Measurements from ENCODE around the gene C16orf89.

The C16orf89 gene

DNA sequence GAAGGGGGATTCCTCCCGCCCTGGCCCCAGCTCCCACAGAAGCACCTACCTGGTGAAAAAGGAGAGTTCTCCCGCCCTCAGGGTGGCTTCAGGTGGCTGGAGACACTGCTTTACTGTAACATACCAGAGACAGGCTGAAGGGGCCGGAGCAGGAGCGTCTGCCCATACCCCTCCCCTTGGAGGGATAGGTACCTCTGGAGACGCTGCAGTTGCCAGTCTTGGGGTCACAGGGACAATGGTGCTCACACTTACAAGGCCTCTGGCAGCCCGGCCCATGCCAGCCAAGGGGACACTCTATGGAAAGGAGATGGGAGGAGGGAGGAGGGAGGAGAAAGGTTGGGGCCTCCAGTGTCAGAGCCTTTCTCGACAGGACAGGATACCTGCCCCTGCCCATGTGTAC lies 38.7 kb downstream of the C16orf89 start:
- H3K27ac ChIP-seq = no peak overlapping the region
- POLR2A ChIA-PET (ENCODE audit: low non-redundant PET) = no interaction called here
- TF ChIP-seq, protein P1, sequence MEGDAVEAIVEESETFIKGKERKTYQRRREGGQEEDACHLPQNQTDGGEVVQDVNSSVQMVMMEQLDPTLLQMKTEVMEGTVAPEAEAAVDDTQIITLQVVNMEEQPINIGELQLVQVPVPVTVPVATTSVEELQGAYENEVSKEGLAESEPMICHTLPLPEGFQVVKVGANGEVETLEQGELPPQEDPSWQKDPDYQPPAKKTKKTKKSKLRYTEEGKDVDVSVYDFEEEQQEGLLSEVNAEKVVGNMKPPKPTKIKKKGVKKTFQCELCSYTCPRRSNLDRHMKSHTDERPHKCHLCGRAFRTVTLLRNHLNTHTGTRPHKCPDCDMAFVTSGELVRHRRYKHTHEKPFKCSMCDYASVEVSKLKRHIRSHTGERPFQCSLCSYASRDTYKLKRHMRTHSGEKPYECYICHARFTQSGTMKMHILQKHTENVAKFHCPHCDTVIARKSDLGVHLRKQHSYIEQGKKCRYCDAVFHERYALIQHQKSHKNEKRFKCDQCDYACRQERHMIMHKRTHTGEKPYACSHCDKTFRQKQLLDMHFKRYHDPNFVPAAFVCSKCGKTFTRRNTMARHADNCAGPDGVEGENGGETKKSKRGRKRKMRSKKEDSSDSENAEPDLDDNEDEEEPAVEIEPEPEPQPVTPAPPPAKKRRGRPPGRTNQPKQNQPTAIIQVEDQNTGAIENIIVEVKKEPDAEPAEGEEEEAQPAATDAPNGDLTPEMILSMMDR (conservative IDR thresholded peaks at IDR 0.05; ENCODE audit: low read depth) = no peak
- no peak for DNase-seq (ENCODE audit: low spot score)
- CTCF ChIA-PET = no interaction called here

DNA sequence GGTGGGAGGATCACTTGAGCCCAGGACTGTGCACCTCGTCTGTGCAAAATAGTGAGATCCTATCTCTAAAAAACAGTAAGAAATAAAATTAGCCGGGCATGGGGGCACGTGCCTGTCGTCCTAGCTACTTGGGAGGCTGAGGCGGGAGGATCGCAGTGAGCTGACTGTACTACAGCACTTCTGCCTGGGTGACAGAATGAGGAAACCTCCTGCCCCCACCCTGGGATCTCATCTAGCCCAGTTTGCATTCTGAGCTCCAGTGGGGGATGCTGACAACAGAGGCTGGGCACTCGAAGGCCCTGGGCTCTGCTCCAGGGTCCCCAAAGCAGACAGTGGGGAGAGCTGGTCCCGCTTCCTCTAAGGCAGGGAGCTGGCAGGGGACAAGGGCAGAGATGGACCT lies 39.1 kb downstream of the C16orf89 start:
- POLR2A ChIA-PET (ENCODE audit: low non-redundant PET) = no interaction called here
- CTCF ChIA-PET = no interaction called here
- H3K27ac ChIP-seq = no peak overlapping the region

DNA sequence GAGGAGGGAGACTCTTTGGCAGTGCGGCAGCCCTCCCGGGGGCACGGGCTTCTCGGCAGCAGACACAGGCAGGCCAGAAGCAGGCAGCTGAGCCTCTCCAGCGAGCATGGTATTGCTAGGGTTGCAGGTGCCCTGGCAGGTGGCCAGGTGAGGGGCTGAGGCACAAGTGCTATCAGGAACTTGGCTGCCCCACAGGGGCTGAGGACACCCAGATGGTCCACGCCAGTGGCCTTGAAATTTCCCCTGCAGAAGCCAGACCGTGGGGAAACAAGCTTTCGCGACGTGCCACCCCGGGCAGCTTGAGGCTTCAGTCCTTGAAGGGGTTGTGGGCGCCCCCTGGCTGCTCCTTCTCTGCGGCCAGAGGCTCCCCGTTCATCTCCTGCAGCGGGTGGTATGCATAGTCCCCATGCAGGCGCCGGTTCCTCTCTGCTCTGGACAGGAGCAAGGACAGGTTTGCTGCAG lies 40.6 kb downstream of the C16orf89 start:
- TF ChIP-seq, protein P1 (conservative IDR thresholded peaks at IDR 0.05; ENCODE audit: low read depth) = no peak
- ChIA-PET CTCF (interaction anchor here (0.6 to 1.6 kb wide), 4 partner anchors 9 to 144 kb away, joined by 3 to 6 read pairs (median 4); partner anchors contain the start of gene NAGPA), POLR2A (ENCODE audit: low non-redundant PET) (no interaction called here)
- DNase-seq (ENCODE audit: low spot score) = no peak
- H3K27ac ChIP-seq = no peak overlapping the region

More for the DNA sequence above, 39.1 kb downstream of the C16orf89 start:
- TF ChIP-seq, protein P1 (conservative IDR thresholded peaks at IDR 0.05; ENCODE audit: low read depth) = no peak
- DNase-seq (ENCODE audit: low spot score) = no peak

DNA sequence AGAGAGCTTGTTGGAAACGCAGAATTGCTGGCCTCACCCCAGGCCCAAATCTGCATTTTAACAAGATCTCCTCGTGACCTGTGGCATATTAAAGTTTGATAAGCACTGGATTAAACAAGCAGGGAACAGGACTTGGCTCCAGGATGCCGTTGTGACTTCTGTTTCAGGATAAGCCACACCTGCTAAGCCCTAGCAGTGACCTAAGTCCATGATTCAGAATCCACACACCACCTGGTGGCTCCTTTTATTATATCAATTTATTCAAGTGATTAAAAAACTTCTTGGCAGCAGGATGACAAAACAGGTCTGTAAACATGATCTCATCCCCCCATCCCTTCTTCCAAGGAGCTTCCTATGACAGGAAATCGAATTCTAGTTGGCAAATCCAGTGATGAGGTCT lies 41.1 kb downstream of the C16orf89 start:
- TF ChIP-seq, protein P1 (conservative IDR thresholded peaks at IDR 0.05; ENCODE audit: low read depth) = peak; percentile 15; the same call in 1 of the 2 replicates
- peak; percentile 64 for DNase-seq (ENCODE audit: low spot score)
- H3K27ac ChIP-seq = no peak overlapping the region
- POLR2A ChIA-PET (ENCODE audit: low non-redundant PET) = no interaction called here
- CTCF ChIA-PET = interaction anchor here (0.6 to 1.6 kb wide), 5 partner anchors 9 to 386 kb away, joined by 3 to 6 read pairs (median 4); partner anchors contain the start of gene NAGPA

DNA sequence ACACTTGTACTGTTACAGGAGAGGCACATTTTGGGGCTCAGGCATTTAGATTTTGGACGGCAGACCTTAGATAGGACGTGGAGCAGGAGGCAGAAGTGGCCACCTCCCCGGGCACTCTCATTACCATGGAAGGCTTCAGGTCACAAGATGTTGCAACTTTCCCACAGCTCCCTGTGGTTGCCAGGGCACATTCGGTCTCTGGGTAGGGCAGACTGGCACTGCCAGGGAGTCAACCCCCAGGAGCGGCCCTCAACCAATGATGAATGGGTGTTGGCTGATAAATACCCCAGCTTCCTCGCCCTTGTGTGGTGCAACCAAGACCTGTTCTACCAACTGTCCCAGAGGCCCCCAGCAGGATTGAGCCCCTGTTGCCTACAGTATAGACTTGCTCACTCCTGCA lies 43.2 kb downstream of the C16orf89 start:
- POLR2A ChIA-PET (ENCODE audit: low non-redundant PET) = no interaction called here

DNA sequence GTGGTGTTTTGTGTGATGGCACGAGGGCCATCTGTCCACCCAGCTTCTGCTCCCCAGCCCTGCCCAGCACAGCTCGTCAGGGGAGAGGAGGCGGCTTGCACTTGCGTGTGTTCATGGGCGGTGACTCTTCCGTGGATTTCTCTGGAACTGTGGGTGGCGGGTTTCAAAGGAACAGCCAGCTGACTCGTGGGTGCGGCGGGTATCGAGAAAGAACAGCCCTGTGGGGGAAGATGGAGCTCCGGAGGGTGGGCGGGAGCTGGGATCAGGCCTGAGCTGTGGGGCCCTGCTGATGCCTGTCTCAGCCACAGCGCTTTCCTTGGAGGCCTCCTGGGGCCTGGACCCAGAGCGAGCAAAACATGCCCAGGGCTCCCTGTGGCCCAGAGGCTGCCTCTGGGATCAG lies 45.2 kb downstream of the C16orf89 start:
- no peak for DNase-seq (ENCODE audit: low spot score)
- no peak overlapping the region for H3K27ac ChIP-seq
- POLR2A ChIA-PET (ENCODE audit: low non-redundant PET) = no interaction called here
- TF ChIP-seq, protein P1 (conservative IDR thresholded peaks at IDR 0.05; ENCODE audit: low read depth) = no peak
- CTCF ChIA-PET = interaction anchor here (0.7 kb wide), 1 partner anchor 232 kb away, joined by 3 read pairs; no protein-coding TSS in a partner anchor

More for the DNA sequence above, 43.2 kb downstream of the C16orf89 start:
- TF ChIP-seq, protein P1 (conservative IDR thresholded peaks at IDR 0.05; ENCODE audit: low read depth) = no peak
- DNase-seq (ENCODE audit: low spot score) = no peak
- CTCF ChIA-PET = interaction anchor here (0.6 kb wide), 1 partner anchor 303 kb away, joined by 3 read pairs; no protein-coding TSS in a partner anchor
- no peak overlapping the region for H3K27ac ChIP-seq

Measured in RWPE1 (cell line).